NCI-H2227 (cell line): ENCODE results near the gene NADK.

Source experiments
- DNase-seq: peaks from one replicate; lab custom pipeline; 2025; ENCODE audit not compliant: unreplicated experiment; lab: John Stamatoyannopoulos, UW

NADK gene

GRCh38 chr1:1786836-1787605 is 8.8 kb upstream of the NADK start:
- no peak for DNase-seq

DNA sequence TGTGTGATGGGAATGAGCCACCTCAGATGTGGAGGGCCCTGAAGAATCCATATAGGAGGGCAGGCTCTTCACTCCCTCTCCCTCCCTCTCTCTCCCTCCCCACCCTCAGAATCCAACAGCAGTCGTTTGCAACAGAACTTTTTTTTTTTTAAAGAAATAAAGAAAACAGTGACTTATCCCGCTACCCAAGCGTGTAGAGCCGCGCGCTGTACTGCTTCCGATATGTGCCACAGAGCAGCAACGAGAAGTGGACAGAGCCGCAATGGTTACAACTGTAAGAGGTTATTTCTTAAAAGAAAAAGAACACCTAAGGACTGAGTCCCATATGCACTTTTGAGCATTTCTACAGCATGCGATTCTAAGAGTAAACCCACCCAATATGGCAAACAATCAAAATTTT is 7.4 kb upstream of the NADK start:
- no peak for DNase-seq

DNA sequence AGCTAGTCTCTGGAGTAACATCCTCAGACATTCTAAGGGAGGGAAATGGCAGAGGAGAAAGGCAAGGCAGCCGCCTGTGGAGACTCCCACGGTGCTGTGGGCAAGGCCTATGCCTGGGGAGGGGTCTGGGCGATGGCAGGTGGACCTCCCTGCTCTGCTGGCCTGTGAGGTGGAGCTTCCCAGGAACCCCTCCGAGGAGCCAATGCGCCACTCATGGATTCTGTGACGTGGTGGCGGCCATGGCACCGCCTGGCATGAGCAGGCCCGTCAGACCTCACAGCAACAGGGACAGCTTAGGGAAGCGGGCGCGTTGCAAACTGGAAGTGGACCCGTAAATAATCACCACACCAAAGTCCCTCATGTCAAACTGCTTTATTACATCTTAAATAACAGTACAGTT is 6.7 kb upstream of the NADK start:
- no peak for DNase-seq

GRCh38 chr1:1783320-1783719 is 5.0 kb upstream of the NADK start:
- no peak for DNase-seq

DNA sequence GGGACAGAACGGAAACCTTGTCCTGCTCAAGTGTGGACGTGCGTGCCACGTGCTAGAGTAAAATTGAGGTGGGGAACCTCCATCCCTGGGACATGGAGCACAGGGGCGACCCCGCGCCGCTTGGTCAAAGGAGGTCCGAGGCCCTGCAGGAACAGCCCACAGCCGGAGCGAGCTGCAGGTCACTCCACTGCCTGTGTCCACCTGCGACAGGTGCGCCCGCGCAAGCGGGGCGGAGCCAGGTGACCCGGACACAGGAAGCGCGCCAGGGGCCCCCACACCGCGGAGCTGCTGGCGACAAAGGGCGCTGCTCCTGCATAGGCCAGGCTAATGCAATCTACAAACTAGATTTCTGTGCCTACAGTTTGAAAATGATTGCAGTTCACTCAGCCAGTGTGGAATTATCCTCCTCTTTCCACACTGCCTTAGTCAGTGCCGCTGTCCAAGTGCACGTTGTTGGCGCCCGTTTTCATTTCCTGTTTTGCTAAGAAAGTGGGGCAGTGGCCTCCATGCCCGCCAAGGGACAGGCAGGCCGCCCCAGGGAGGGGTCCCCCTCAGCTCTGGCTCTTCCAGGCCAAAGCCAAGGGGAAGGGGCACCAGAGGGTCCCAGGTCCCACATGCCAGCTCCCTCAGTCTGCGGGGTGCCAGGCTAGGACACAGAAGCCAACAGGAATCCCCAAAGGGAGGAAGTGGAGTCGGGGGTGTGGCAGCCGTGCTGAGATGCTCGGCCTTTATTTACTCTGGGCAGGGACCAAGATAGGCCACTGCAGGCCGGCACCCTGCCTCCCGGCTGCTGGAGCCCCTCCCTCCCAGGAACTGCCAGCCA is 4.3 kb upstream of the NADK start:
- DNase-seq = no peak

- DNase-seq = no peak
Measured at GRCh38 chr1:1781526-1781903, 3.2 kb upstream of the NADK start.

DNA sequence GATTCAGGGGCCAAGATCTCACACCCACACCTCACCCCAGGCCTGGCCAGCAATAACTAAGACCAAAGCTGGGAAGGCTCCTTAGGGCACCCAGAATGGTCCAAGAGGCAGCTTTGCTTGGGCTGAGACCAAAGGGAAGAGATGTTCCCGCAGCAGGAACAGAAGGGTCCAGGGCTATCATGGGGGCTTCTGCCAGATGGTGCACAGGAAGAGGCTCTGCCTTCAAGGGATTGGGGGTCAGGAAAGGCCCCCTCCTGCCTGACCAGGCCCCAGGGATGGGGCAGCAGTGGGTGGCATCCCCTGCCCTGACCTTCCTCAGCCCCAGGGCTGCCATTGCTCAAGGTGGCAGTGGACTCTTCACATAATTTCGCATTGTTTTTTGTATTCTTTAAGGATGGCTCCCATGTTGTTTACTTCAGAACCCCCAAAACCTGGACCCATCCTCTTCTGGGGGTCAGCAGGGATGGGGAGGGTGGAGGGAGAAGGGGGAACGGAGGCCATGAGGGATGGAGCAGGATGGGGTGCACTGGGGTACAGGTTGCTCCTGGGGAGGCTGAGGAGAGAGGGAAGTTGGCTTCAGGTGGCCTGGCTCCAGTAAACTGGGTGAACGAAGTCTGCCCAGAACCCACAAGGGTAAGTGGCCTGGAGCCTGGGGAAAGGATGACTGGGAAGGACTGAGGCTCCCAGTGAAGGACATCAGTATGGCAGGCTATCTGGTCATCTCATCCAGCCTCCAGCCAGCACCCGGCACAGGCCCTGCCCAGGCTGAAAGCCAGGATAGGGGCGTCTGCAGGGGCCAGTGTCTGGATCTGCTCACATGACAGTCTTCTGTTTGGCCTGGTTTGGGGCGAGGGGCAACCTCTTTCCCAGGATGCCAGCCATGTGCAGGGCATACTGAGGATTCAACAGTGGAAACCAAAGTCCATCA is 2.6 kb upstream of the NADK start:
- DNase-seq = no peak

DNA sequence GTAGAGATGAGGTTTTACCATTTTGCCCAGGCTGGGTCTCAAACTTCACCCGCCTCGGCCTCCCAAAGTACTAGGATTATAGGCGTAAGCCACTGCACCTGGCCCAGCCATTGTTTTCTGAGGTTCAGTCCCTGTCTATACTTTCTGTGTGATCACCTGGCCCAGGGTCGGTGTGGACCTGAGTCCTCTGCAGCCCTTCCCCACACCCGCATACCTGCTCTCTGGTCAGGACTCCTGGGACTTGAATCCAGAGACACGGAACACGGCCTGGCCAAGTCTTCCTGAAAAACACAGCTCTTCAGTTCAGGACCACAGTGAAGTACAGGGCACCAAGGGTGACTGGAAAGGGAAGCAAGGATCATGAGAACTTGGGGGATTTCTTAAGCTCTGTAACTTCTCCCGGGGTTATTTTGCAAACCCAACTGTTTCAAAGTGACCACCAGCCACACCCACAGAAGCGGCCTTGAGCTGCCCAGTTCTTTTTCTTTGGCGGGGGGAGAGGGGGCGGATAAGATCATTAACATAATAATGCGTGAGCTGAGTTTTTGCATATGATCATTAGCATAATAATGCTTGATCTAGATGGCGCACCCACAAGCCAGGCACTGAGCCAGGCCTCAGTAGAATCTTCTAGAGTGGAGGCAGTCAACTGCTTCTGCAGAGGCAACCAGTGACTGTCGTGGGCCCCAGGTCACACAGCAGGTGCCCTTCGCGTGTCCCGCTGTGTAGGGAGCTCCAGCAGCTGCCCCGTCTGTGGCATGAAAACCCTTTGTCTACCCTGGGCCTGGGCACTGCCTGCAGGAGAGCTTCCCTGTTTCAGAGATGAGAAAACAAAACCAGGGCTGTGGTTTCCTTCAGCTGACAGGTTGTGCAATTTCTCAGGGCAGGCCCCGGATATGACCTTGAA is 1.7 kb upstream of the NADK start:
- no peak for DNase-seq

- DNase-seq = no peak
Measured at GRCh38 chr1:1779320-1779675, 1.0 kb upstream of the NADK start.

- peak; percentile 81 for DNase-seq
Measured at GRCh38 chr1:1778663-1779319, 521 bp upstream of the NADK start.

DNA sequence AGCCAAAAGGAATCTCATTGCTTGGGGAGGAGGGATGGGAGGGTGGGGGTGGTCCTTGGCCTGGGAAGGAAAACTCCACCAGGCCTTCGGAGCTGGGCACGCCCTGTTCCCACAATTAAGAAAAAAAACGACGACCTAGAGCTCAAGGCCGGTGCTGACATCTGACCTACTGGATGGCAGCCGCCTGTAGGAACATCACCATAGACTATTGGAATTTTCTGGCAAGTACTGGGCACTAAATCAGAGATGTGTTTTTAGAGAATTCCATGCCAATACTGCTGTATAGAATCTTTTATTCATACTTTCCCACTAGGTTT is 729 bp downstream of the NADK start:
- DNase-seq = no peak

DNA sequence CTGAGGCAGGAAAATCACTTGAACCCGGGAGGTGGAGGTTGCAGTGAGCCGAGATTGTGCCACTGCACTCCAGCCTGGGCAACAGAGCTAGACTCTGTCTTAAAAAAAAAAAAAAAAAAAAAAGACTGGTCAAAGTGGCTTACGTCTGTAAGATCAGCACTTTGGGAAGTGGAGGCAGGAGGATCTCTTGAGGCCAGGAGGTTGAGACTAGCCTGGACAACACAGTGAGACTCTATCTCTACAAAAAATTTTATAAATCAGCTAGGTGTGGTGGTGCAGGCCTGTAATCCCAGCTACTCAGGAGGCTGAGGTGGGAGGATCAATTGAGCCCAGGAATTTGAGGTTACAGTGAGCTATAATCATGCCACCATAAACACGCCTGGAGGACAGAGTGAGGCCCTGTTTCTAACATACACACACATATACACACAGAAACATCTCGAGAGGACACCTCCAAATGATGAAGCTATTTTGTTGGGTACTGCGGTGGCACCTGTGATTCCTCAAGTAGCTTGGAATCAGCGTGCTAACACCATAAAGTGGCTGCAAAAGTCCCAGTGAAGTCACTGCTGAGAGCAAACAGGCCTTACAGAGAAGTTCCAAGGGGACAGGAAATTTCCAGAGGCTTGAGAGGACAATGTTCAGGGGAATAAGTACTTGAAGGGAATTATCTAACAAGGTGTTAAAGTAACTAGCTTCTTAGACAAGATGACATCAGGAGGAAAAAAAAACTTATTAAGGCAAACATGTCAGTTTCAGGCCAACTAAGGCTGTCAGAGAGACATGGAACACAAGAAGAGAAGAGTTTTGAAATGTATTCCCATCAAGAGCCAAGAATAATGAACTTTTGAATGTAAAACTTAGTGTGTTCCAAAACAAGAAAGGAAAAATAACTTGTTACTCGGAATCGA is 1.3 kb downstream of the NADK start:
- DNase-seq = no peak

- no peak for DNase-seq
Measured at GRCh38 chr1:1775327-1776226, 2.7 kb downstream of the NADK start.

GRCh38 chr1:1773874-1774273 is 4.4 kb downstream of the NADK start:
- no peak for DNase-seq

GRCh38 chr1:1771096-1771495 is 7.2 kb downstream of the NADK start:
- no peak for DNase-seq

DNA sequence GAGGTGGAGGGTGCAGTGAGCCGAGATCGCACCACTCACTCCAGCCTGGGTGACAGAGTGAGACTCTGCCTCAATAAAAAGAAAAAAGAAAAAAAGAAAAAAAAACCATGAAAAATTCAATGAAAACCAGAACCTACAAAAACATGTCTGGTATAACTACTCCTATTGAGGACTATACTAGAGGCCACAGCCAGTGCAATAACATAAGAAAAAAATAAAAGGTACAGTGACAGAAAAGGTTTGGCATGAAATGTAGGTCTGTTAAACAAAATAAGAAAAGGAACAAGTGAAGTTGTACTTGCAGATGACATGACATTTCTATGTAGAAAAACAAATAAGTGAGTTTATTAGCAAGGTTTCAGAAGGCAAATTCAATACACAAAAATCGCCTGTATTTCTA is 8.2 kb downstream of the NADK start:
- DNase-seq = no peak

- DNase-seq = no peak
Measured at GRCh38 chr1:1768249-1768992, 9.8 kb downstream of the NADK start.
